ENCODE measurements around the gene RSPH1. TPM values are rescaled to one million over a fixed set of nuclear protein-coding genes. Genes with fewer than 3 reads are reported as not detected.

RSPH1 gene
- total RNA-seq, 1 experiment from 2014 or later, result 1.5 TPM

GRCh38 chr21:42426424-42426823 lies 69.6 kb downstream of the RSPH1 start:
- H3K4me2 ChIP-seq (ENCODE audit: low read length), result no peak overlapping the region
- H3K27ac ChIP-seq (ENCODE audit: low read depth, low read length), result no peak overlapping the region
- H3K79me2 ChIP-seq (ENCODE audit: insufficient read depth, low read length), result no peaks in the 10 kb centered on the region
- H4K20me1 ChIP-seq (ENCODE audit: insufficient read depth), result no peaks in the 10 kb centered on the region
- H3K9me2 ChIP-seq (ENCODE audit: insufficient read depth), result no peaks in the 10 kb centered on the region
- no peaks in the 10 kb centered on the region for H3K4me1 ChIP-seq (ENCODE audit: control insufficient read depth in 1 of 2, insufficient read depth in 2 of 2, low read length in 2 of 2)
- intact Hi-C loops (cut with micrococcal nuclease), result no loop called here
- no peaks in the 10 kb centered on the region for H3K36me3 ChIP-seq (ENCODE audit: control insufficient read depth in 1 of 2, insufficient read depth in 2 of 2, low read length in 2 of 2)
- ATAC-seq (no peak), DNase-seq (ENCODE audit: low read depth, low spot score) (no peak)
- H3K9ac ChIP-seq (ENCODE audit: low read length), result no peak overlapping the region
- peaks cover 54% of the 10 kb centered on the region; the same call in 1 of the 2 replicates for H3K27me3 ChIP-seq (ENCODE audit: insufficient read depth, low read length)
- no peak for TF ChIP-seq YY1 (IDR thresholded peaks at IDR 0.05; ENCODE audit: extremely low read depth, insufficient replicate concordance, low read depth, low read length)
- TF ChIP-seq FOSL1 (IDR thresholded peaks at IDR 0.05; ENCODE audit: low read depth), result no peak
- no peak for TF ChIP-seq ZBTB33 (IDR thresholded peaks at IDR 0.05; ENCODE audit: extremely low read depth, insufficient replicate concordance, low read length)
- TF ChIP-seq CBX3 (IDR thresholded peaks at IDR 0.05; ENCODE audit: low read depth), result no peak
- no peaks in the 10 kb centered on the region for H3K9me3 ChIP-seq (ENCODE audit: control insufficient read depth in 1 of 2, insufficient read depth in 1 of 2, low read depth in 1 of 2, low read length in 2 of 2)
- no peak overlapping the region for H2AFZ ChIP-seq (ENCODE audit: low read depth, low read length, poor library complexity, severe bottlenecking)
- no peak overlapping the region for H3K4me3 ChIP-seq (replicated peaks in 1 of 2; ENCODE audit: low read depth in 1 of 2, low read length in 2 of 2)
- no TSS peak for BruUV-seq (replicated peaks)
- CTCF ChIA-PET, result no interaction called here
- RAD21 ChIA-PET (ENCODE audit: low non-redundant PET in 1 of 2, low total read pairs in 2 of 2, uncharacterized antibody in 2 of 2, unreplicated experiment in 2 of 2), result no interaction called here
- POLR2A ChIA-PET, result no interaction called here

GRCh38 chr21:42425591-42425990 lies 70.4 kb downstream of the RSPH1 start:
- BruUV-seq (replicated peaks), result no TSS peak
- Histone ChIP-seq H3K36me3 (ENCODE audit: control insufficient read depth in 1 of 2, insufficient read depth in 2 of 2, low read length in 2 of 2) (no peaks in the 10 kb centered on the region), H3K79me2 (ENCODE audit: insufficient read depth, low read length) (no peaks in the 10 kb centered on the region), H4K20me1 (ENCODE audit: insufficient read depth) (no peaks in the 10 kb centered on the region), H3K9ac (ENCODE audit: low read length) (no peak overlapping the region), H3K4me1 (ENCODE audit: control insufficient read depth in 1 of 2, insufficient read depth in 2 of 2, low read length in 2 of 2) (no peaks in the 10 kb centered on the region), H2AFZ (ENCODE audit: low read depth, low read length, poor library complexity, severe bottlenecking) (no peak overlapping the region), H3K4me3 (replicated peaks in 1 of 2; ENCODE audit: low read depth in 1 of 2, low read length in 2 of 2) (no peak overlapping the region), H3K27me3 (ENCODE audit: insufficient read depth, low read length) (peaks cover 59% of the 10 kb centered on the region; the same call in 1 of the 2 replicates), H3K9me3 (ENCODE audit: control insufficient read depth in 1 of 2, insufficient read depth in 1 of 2, low read depth in 1 of 2, low read length in 2 of 2) (no peaks in the 10 kb centered on the region), H3K27ac (ENCODE audit: low read depth, low read length) (no peak overlapping the region), H3K9me2 (ENCODE audit: insufficient read depth) (no peaks in the 10 kb centered on the region), H3K4me2 (ENCODE audit: low read length) (no peak overlapping the region)
- DNase-seq (ENCODE audit: low read depth, low spot score), result no peak
- ChIA-PET CTCF (no interaction called here), RAD21 (ENCODE audit: low non-redundant PET in 1 of 2, low total read pairs in 2 of 2, uncharacterized antibody in 2 of 2, unreplicated experiment in 2 of 2) (no interaction called here), POLR2A (no interaction called here)
- intact Hi-C loops (cut with micrococcal nuclease), result no loop called here
- no peak for ATAC-seq
- TF ChIP-seq EZH2phosphoT487 (IDR thresholded peaks at IDR 0.05; ENCODE audit: borderline replicate concordance) (no peak), FOSL1 (IDR thresholded peaks at IDR 0.05; ENCODE audit: low read depth) (no peak), POLR2A (IDR thresholded peaks at IDR 0.05; ENCODE audit: borderline replicate concordance, extremely low read depth, insufficient read depth, insufficient read length) (no peak), CTCF (IDR thresholded peaks at IDR 0.05 in 2 of 3, conservative IDR thresholded peaks at IDR 0.05 in 1 of 3; ENCODE audit: borderline replicate concordance in 1 of 3, insufficient read depth in 1 of 3, low read depth in 2 of 3, low read length in 2 of 3) (no peak), YY1 (IDR thresholded peaks at IDR 0.05; ENCODE audit: extremely low read depth, insufficient replicate concordance, low read depth, low read length) (no peak), ZBTB33 (IDR thresholded peaks at IDR 0.05; ENCODE audit: extremely low read depth, insufficient replicate concordance, low read length) (no peak), CBX3 (IDR thresholded peaks at IDR 0.05; ENCODE audit: low read depth) (no peak), CEBPB (IDR thresholded peaks at IDR 0.05; ENCODE audit: low read depth) (no peak), SIN3A (IDR thresholded peaks at IDR 0.05; ENCODE audit: low read depth) (no peak), TCF7L2 (IDR thresholded peaks at IDR 0.05; ENCODE audit: borderline replicate concordance, extremely low read depth, insufficient read depth, insufficient read length) (no peak), POLR2AphosphoS5 (IDR thresholded peaks at IDR 0.05; ENCODE audit: low read depth, low read length) (no peak), JUND (IDR thresholded peaks at IDR 0.05) (no peak), EGR1 (IDR thresholded peaks at IDR 0.05; ENCODE audit: low read depth) (no peak)
